HG02938 (cell line): Measurements from ENCODE around the gene CFAP119.
"Not testable (repeated sequence)": the region's sequence is repeated elsewhere in the genome, so short reads cannot be mapped to it uniquely, and the experiment has no call there.

Source experiments
- ATAC-seq: cut with Tn5 transposase; IDR thresholded peaks from one replicate; pipeline ENCODE4 v1.9.1; 2021; ENCODE audit warnings: mild to moderate bottlenecking, moderate library complexity; ENCODE audit not compliant: unreplicated experiment

Gene CFAP119

DNA sequence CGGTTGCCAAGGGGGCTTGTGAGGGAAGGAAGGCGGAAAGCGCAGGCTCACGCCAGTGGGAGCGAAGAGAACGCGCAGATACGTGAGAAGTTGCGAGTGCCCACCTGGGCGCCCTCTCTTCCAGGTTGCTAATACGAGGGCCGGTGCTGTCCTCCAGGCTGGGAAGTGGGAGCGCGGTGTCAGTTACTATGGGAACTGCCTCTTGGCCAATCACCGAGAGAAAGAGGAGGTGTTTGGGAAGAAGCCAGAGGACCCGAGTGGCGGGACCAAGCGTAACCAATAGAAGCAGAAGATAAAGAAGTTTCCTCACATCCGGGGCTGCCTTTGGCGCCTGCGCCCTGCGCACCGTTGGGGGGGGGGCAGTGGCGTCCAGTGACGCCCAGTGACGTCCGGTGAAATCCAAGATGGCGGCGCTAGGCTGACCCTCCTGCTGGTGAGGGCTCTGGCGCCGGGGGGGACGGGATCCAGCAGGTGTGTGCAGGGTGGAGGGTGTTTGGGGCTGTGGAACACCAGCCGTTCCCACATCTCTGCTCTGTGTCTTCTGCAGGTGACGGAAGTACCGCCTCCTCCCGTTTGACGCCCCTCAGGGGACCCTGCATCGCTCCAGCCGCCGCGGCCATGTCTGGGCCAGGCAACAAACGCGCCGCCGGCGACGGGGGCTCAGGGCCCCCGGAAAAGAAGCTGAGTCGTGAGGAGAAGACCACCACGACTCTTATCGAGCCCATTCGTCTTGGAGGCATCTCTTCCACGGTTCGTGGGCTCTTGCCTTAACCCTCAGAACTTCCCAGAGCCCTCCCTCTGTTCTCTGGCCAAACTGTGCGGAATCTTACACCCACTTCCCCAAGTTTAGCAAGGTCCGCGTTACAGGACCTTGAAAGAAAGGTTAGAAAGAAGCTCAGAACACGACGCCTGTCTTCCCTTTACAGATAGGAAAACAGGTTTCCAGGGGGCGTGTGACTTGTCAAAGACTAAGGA lies at the start of gene CFAP119, which contains the start of gene RNF40:
Gene CFAP119 (minus strand): TSS at position 135 of the 975 bp plus-strand sequence. CDS start 314 bp downstream, outside the sequence.
Gene RNF40 (plus strand): TSS at position 395 of the 975 bp plus-strand sequence. CDS start 224 bp downstream, at position 619.
- peak; percentile 87 for ATAC-seq

DNA sequence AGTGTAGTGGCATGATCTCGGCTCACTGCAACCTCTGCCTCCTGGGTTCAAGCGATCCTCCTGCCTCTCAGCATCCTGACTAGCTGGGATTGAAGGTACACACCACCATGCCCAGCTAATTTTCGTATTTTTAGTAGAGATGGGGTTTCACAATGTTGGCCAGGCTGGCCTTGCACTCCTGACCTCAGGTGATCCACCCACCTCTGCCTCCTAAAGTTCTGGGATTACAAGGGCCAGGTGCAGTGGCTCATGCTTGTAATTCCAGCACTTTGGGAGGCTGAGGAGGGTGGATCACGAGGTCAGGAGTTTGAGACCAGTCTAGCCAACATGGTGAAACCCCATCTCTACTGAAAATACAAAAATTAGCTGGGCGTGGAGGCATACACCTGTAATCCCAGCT lies 47.8 kb upstream of the CFAP119 start:
- ATAC-seq = not testable (repeated sequence)

DNA sequence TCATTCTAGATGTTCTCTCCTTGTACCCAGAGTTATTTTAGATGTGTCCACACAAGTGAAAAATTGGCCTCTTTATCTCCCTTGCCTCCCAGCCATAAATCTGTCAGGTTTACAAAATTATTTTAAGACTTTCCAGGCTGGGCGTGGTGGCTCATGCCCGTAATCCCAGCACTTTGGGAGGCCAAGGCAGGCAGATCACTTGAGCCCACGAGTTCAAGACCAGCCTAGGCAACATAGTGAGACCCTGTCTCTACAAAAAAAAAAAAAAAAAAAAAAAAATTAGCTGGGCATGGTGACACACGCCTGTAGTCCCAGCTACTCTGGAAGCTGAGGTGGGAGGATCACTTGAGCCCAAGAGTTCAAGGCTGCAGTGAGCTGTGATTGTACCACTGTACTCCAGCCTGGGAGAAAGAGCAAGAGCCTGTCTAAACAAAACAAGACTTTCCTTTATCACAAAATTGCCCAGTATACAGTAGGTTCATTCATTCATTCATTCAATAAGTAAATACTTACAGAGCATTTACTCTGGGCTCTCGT lies 47.1 kb upstream of the CFAP119 start:
- ATAC-seq = not testable (repeated sequence)

DNA sequence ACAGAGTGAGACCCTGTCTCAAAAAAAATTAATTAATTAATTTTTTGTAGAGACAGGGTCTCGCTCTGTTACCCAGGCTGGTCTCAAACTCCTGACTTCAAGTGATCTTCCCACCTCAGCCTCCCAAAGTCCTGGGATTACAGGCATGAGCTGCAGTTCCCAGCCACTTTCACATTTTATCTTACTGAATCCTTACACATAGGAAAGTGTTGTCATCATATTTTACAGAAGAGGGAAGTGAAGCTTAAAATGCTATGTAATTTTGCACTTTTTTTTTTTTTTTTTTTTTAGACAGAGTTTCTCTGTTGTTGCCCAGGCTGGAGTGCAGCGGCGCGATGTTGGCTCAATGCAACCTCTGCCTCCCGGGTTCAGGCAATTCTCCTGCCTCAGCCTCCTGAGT lies 46.3 kb upstream of the CFAP119 start:
- no peak for ATAC-seq

DNA sequence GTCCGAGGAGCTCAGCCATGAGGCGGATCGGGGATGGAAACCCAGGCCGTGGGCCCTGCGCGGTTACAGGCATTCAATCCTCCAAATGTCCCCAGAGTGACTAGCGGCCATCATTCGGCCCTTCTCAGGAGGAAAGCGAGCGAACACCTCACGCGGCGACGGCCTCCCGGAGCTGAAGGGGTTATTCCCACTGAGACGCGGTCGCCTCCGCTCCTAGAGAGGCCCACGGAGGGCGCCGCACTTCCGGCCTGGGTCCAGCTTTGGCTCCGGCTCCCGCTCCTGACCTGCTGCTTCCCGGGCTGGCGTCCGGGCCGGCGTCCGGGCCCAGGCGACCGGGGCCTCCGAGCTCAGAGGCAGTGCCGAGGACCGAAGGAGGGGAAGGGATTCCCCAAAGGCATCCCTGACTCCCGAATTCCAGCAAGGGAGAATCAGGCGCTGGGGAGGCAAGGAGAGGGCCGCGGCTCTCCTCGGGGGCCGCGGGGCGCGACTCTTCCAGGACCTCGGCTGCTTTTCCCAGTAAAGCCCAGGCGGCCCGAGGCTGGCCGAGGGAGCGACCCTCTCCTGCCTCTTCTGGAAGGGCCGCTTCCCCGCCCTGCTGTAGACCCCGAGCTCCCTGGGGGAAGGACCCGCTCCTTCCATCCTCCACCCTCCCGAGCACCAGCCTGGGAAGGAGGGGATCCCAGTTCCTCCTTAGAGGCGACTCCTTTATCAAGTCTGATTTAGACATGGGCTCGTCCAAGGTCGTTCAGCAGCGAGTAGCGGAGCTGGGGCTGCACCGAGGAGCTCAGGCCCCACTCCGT lies 43.7 kb upstream of the CFAP119 start:
- ATAC-seq = no peak

DNA sequence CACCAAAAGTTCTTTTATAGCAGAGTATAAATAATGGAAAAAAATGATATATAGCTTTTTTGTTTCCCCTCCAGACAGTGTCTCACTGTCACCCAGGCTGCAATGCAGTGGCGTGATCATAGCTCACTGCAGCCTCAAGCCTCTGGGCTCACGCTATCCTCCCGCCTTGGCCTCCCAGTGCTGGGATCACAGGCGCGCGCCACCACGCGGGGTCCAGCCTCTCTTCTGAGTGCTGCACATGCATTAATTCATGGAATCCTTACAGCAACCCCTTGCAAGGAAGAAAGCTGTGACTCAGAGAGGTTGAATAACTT lies 43.2 kb upstream of the CFAP119 start:
- no peak for ATAC-seq

DNA sequence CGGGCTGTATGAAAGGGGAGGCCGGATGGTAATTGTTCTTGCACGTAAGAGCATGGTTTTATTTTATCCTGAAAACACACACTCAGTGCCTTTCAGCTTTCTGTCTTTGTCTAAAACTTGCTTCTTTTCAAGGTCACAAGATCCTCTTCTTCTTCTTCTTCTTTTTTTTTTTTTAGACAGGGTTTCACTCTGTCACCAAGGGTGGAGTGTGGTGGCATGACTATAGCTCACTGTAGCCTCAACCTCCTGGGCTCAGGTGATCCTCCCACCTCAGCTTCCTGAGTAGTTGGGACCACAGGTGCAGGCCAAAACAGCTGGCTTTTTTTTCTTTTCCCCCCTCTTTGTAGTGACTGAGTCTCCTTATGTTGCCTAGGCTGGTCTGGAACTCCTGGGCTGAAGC lies 41.1 kb upstream of the CFAP119 start:
- ATAC-seq = no peak

DNA sequence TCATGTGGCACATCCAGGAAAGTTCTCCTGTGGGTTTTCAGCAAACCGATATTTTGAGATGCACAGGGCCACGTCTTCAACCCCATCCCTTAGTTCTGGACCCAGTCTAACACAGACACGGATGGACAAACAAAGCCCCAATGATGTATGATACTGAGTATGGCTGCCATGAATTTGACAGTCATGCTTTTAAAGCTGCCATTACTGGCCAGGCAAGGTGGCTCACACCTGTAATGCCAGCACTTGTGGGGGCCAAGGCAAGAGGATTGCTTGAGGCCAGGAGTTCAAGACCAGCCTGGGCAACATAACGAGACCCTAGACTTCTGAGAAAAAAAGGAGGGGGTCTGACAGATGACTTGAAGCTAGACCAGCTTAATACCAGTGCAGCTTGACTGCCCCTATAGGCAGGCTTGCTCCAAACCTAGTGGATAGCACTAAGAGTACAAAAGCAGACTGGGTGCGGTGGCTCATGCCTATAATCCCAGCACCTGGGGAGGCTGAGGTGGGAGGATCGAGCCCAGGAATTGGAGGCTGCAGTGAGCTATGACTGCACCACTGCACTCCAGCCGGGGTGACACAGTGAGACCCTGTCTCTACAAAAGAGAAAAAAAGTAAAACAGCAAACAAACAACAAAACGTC lies 35.9 kb upstream of the CFAP119 start:
- no peak for ATAC-seq

DNA sequence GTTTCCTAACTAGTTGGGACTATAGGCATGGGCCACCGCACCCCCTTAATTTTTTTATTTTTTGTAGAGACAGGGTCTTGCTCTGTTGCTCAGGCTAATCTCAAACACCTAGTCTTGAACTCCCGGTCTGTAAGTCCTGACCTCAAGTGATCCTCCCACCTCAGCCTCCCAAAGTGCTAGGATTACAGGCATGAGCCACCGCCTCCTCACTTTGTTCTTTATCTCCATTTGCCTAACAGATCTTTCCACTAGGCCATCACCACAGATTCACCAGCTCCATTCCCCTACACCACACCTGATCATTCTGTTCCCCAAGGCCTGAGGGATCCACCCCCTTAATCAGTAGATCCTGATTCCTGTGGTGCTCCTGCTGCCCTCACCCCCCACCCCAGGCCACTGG lies 32.8 kb upstream of the CFAP119 start:
- ATAC-seq = no peak

DNA sequence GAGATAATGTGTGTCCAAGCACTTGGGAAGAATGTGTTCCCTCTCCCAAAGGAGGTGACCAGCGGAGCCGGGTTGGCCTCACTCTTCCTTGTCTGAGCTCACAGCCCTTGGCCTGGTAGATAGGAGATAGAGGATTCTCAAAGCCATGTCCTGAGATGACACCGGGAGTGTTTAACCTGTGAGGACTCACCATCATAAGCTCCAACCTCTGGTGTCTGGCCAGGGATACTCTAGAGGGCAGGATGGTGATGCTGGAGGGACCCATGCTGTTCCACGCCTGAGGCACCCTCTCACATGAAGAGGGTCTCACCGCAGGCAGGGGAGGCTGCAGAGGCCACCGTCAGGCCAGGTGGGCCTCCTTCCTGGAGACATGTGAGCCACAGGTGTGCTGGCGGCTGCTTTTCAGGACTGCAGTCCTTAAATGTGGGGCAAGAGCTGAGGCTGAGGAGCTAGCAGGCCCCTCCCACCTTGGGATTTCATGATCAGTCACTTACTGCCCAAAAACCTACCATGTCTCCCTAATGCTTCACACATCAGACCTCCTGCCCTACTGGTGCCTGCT lies 31.7 kb upstream of the CFAP119 start:
- ATAC-seq = no peak

DNA sequence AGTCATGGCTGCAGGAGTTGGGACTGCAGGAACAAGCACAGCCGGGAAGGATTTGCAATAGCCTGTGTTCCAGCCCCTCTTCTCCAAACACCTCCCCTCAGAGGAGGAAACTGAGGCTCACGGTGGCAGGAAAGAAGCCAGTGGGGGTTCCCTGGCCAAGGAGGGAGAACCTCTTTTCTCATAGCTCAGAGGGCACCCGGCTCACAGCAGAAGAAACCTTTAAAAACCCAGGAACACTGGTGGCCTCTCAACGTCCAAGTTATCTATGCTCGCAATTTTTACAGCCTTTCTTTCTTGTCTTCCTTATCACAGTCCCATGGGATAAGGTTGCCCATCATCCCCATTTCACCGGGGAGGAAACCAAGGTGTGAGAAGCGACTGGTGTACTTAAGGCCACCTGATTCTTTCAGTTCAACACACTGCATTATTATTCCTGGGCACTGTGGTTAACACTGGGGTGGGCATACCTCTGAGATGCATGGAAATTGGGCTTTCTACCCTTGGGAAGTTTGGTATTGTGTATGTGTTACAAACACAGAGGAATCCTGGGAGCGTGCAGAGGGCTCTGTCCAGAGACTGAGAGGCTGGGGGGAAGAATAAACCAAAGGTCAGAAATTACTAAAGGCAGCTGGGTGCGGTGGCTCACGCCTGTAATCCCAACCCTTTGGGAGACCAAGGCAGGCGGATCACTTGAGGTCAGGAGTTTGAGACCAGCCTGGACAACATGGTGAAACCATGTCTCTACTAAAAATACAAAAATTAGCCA lies 25.9 kb upstream of the CFAP119 start:
- ATAC-seq = no peak

DNA sequence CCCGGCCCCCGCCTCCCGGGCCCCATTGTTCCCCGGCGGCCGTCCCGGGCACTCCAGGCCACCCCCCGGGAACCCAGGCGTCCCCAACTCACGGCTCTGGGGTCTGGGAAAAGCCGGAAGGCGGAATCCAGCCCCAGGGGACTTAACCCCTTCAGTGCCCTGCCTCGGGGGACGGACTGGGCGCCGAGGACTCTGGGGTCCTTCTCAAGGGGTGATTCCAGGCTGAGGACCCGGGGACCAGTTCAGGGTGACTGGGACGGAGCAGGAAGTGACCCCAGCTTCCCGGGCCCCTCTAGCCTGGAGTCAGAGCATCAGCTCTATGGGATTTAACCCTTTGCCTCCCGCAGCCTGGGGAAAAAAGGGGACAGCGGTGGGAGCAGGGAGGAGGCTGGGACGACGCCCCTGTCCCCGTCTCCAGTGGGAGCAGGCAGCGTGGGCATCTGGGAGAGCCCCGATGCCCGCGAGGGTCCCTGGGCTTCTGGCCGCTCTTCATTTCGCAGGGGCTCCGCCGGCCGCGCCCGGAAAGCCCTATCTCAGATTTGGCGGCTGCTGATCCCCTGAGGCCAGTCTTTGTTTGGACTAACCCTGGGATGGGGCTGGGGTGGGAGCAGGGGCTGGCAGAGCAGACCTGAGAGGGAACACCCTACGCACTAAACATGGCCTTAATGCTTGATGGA lies 25.2 kb upstream of the CFAP119 start, which contains the start of gene ZNF629:
Gene ZNF629 (minus strand): TSS at position 270 of the 677 bp plus-strand sequence. CDS start 2,723 bp downstream, outside the sequence.
- no peak for ATAC-seq

DNA sequence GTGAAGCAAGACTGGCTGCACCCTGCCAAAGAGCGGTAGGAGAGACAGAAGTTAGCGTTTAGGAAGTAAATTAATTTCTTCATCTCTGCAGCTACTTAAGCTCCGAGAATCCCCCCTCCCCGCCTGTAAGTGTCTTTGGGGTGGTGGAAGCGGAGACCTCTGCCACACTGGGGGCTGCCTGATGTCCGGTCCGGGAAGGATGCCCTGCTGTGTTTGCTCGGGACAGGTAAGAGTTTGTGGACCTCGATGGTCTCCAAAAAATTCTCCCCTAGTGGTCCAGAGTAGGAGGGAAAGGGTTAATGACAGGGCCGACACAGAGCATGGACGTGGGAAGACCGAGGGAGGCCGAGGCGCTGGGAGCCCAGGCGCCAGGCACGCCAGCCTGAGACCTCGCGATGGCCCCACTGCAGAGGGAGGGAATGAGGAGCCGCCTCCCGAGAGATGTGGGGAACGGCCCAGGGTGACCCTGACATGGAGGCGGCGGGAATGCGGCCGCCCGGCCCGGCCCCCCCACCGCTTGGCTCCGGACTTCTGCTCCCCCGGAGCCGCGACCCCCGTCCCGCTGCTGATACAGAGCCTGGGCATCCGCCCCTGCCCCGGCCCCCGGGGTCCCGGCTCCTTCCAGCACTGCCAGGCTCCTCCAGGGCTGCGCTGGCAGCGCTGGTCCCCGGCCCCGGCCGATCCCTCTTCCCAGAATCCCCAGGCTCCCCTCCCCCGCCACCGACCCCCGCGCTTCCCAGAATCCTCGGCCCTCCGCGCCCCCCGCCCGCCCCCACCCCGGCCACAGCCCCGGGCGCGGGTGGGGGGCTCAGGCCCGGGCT lies 24.5 kb upstream of the CFAP119 start:
- ATAC-seq = no peak

DNA sequence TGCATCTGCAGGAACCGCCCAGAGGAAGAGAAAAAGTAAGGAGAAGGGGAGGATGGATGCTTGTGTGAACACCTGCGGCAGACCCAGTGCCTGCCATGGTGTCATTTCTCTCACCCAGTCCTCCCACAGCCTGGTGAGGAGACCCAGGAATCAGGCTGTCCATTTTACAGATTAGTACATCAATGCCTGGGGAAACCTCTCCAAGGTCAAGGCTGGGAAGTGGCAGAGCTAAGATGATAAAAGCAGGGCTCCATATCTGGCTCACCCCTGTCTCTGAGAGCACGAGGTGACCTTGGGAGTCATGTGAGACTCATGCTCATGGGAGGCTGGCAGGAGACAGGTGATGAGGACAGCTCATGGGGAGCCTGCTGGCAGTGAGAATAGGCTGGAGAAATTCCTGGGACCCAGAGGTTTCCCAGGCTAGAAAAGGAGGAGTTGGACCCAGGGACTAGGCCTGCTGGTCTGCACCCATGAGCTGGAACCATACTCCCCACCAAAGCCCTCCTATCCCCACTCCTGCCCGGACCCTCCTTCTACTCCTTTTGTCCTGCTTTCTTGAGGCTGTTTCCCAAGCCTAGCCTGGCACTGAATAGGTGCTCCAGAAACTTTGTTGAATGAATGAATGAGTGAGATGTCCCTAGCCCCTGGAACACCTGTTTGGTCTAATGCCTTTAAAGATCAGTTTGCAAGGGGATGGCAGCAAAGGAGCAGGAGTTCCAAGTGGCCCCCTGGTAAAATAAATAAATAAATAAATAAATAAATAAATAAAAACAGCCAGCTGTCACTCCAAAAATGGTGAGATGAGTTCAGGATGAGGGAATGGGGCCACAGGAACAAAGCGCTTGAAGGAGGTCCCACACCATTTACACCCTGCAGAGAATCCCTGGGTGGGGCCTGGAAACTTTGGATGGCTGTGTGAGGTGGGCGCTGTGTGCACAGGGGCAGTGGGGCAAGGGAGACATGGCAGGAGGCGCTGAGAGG lies 23.6 kb upstream of the CFAP119 start:
- no peak for ATAC-seq

DNA sequence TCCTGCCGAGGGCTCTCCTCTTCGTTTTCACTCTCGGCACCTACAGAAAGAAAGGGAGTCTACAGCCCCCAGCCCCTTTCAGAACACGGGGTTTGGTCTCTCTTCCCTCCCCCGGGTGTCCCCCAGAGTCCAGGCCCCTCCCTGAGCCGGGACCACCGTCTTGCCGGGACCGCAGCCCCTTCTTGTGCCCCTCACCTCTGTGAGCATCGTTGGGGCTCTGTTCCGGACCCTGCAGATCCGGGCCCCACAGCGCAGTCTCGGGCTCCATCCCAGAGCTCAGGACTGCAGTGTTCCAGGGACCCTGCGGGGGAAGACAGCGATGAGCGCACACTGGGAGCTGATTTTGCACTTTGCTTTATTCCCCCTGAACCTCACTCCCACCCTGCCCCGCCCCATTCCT lies 22.4 kb upstream of the CFAP119 start:
- ATAC-seq = no peak

DNA sequence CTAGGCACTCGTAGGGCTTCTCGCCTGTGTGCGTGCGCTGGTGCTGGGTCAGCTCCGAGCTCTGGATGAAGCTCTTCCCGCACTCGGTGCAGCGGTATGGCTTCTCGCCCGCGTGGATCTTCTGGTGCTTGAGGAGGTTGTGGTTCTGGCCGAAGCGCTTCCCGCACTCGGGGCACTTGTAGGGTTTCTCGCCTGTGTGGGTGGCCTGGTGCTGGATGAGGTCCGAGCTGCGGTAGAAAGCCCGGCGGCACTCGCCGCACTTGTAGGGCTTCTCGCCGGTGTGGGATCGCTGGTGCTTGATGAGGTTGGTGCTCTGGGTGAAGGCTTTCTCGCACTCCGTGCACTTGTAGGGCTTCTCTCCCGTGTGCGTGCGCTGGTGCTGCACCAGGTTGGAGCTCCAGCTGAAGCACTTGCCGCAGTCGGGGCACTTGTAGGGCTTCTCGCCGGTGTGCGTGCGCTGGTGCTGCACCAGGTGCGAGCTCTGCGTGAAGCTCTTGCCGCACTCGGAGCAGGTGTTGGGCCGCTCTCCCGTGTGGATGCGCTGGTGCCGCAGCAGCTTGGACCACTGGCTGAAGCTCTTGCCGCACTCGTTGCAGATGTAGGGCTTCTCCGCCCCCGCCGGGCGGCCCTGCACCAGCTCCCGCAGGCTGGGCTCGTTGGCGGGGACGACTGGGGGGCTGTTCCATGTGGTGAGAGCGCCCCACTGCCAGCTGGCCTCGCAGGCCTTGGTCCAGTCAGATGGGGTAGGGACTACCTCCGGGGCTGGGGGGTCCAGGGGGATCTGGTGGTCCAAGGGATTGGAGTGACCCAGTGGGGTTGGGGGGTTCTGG lies 21.6 kb upstream of the CFAP119 start:
- no peak for ATAC-seq
